IMR-90 (cell line): Measurements from ENCODE around the gene WSB2. TPM values are rescaled to one million over a fixed set of nuclear protein-coding genes. Genes with fewer than 3 reads are reported as not detected.

Experiments
- ATAC-seq: fragments of 200-7000 bp; cut with Tn5 transposase; 2 replicates; pipeline ENCODE4 v1.9.1; 2020; ENCODE audit warnings: low read depth, mild to moderate bottlenecking, moderate library complexity
- BruUV-seq: library from RNA; stranded (reverse); fragments of 400-500 nt; replicated peaks from 2 replicates; lab custom pipeline; 2021; lab: Mats Ljungman, UMichigan
- CTCF ChIA-PET: fragments of 300-600 bp; formaldehyde crosslinking; extraction: SDS; loops from one replicate; lab custom pipeline; 2021; ENCODE audit warnings: antibody characterized with exemption; lab: Yijun Ruan, JAX
- POLR2A ChIA-PET: fragments of 300-600 bp; sonication (Branson Sonifier 250); formaldehyde crosslinking; loops from one replicate; lab custom pipeline; 2022; ENCODE audit warnings: antibody characterized with exemption; ENCODE audit not compliant: unreplicated experiment; lab: Charles Lee
- DNase-seq: peaks from one replicate; pipeline ENCODE4 v3.0.0; 2013
- H2AFZ ChIP-seq: replicated peaks from 2 replicates; pipeline ENCODE3; 2013; ENCODE audit warnings: low read length, mild to moderate bottlenecking; ENCODE audit not compliant: poor library complexity
- H2AK5ac ChIP-seq: 2 replicates; pipeline ENCODE4 v1.6.1; 2013; ENCODE audit warnings: low read depth, low read length, inconsistent platforms
- H2AK9ac ChIP-seq: replicated peaks from 2 replicates; pipeline ENCODE3; 2013; ENCODE audit warnings: mild to moderate bottlenecking, low read depth, low read length, moderate library complexity; ENCODE audit not compliant: poor library complexity
- H2BK120ac ChIP-seq: 2 replicates; pipeline ENCODE4 v1.6.1; 2013; ENCODE audit warnings: low read depth, low read length, inconsistent platforms
- H2BK15ac ChIP-seq: 3 replicates; pipeline ENCODE4 v1.6.1; 2013; ENCODE audit warnings: low read depth, low read length, inconsistent platforms
- H2BK20ac ChIP-seq: 2 replicates; pipeline ENCODE4 v1.6.1; 2013; ENCODE audit warnings: low read depth, mild to moderate bottlenecking, inconsistent platforms, low read length, moderate library complexity
- H2BK5ac ChIP-seq: 2 replicates; pipeline ENCODE4 v1.6.1; 2013; ENCODE audit warnings: mild to moderate bottlenecking, low read depth, low read length, inconsistent platforms; ENCODE audit not compliant: poor library complexity, severe bottlenecking
- H3K14ac ChIP-seq: replicated peaks from 2 replicates; pipeline ENCODE4 v1.6.1; 2013; ENCODE audit warnings: low read depth, low read length, inconsistent platforms
- H3K18ac ChIP-seq: 2 replicates; pipeline ENCODE4 v1.6.1; 2013; ENCODE audit warnings: low read depth, low read length, control low read depth
- H3K23ac ChIP-seq: 2 replicates; pipeline ENCODE4 v1.6.1; 2013; ENCODE audit warnings: low read depth, low read length, inconsistent platforms
- H3K27ac ChIP-seq: 2 replicates; pipeline ENCODE4 v1.5.1; 2013; ENCODE audit warnings: mild to moderate bottlenecking, control low read depth, low read length; ENCODE audit not compliant: insufficient read depth
- H3K27me3 ChIP-seq: 2 replicates; pipeline ENCODE4 v1.6.1; 2013; ENCODE audit warnings: low read length; ENCODE audit not compliant: control insufficient read depth, insufficient read depth
- H3K36me3 ChIP-seq: 2 replicates; pipeline ENCODE4 v1.6.1; 2013; ENCODE audit warnings: low read length, mixed read lengths; ENCODE audit not compliant: control insufficient read depth, insufficient read depth
- H3K4ac ChIP-seq: 2 replicates; pipeline ENCODE4 v1.6.1; 2013; ENCODE audit warnings: low read depth, low read length, inconsistent platforms
- H3K4me1 ChIP-seq: 2 replicates; pipeline ENCODE4 v1.6.1; 2013; ENCODE audit warnings: low read length, mixed read lengths; ENCODE audit not compliant: control insufficient read depth, insufficient read depth
- H3K4me2 ChIP-seq: 2 replicates; pipeline ENCODE4 v1.6.1; 2013; ENCODE audit warnings: low read depth, mild to moderate bottlenecking, control low read depth, low read length, moderate library complexity
- H3K4me3 ChIP-seq: 2 replicates; pipeline ENCODE4 v1.5.1; 2013; ENCODE audit warnings: low read depth, mild to moderate bottlenecking, control low read depth, low read length, moderate library complexity; ENCODE audit not compliant: insufficient read depth
- H3K56ac ChIP-seq: 2 replicates; pipeline ENCODE4 v1.6.1; 2013; ENCODE audit warnings: low read length, inconsistent platforms; ENCODE audit not compliant: insufficient read depth; ENCODE audit errors: extremely low read depth
- H3K79me1 ChIP-seq, 2 experiments: 2 replicates each; pipeline ENCODE4 v1.6.1; 2013; ENCODE audit warnings: low read length in 2 of 2, inconsistent platforms in 1 of 2, low read depth in 1 of 2
- H3K9ac ChIP-seq: 2 replicates; pipeline ENCODE4 v1.6.1; 2013; ENCODE audit warnings: low read depth, low read length, control low read depth
- H3K9me1 ChIP-seq: 2 replicates; pipeline ENCODE4 v1.6.1; 2013; ENCODE audit warnings: low read length, inconsistent platforms; ENCODE audit not compliant: insufficient read depth
- H3K9me3 ChIP-seq: 2 replicates; pipeline ENCODE4 v1.6.1; 2013; ENCODE audit warnings: low read length; ENCODE audit not compliant: control insufficient read depth, insufficient read depth
- H4K20me1 ChIP-seq: 2 replicates; pipeline ENCODE4 v1.6.1; 2013; ENCODE audit warnings: low read length, inconsistent platforms; ENCODE audit not compliant: insufficient read depth
- H4K5ac ChIP-seq: 2 replicates; pipeline ENCODE4 v1.6.1; 2013; ENCODE audit warnings: mild to moderate bottlenecking, low read depth, low read length, control low read depth
- H4K8ac ChIP-seq, 2 experiments: 2 replicates each; pipeline ENCODE4 v1.6.1; 2013; ENCODE audit warnings: low read depth in 2 of 2, low read length in 2 of 2, control low read depth in 1 of 2, inconsistent platforms in 1 of 2
- H4K91ac ChIP-seq: 2 replicates; pipeline ENCODE4 v1.6.1; 2013; ENCODE audit warnings: low read depth, low read length, inconsistent platforms; ENCODE audit not compliant: insufficient read depth
- BHLHE40 ChIP-seq: fragments of 150-350 bp; IDR thresholded peaks from 2 replicates; pipeline ENCODE4 v1.6.1; 2016; ENCODE audit warnings: mild to moderate bottlenecking, low read depth, low read length
- CEBPB ChIP-seq: IDR thresholded peaks from 2 replicates; pipeline ENCODE4 v1.6.1; 2012; ENCODE audit warnings: low read depth, low read length, improper control_type of control experiment
- FOS ChIP-seq: fragments of 150-350 bp; IDR thresholded peaks from 2 replicates; pipeline ENCODE4 v1.6.1; 2016; ENCODE audit warnings: low read depth, low read length
- MAFK ChIP-seq: IDR thresholded peaks from 2 replicates; pipeline ENCODE4 v1.6.1; 2012; ENCODE audit warnings: low read depth, low read length, improper control_type of control experiment
- MXI1 ChIP-seq: IDR thresholded peaks from 2 replicates; pipeline ENCODE4 v1.6.1; 2012; ENCODE audit warnings: low read depth, mild to moderate bottlenecking, low read length, moderate library complexity, borderline replicate concordance
- NFE2L2 ChIP-seq: fragments of 150-350 bp; IDR thresholded peaks from 2 replicates; pipeline ENCODE4 v1.6.1; 2016; ENCODE audit warnings: low read depth, mild to moderate bottlenecking, low read length
- RCOR1 ChIP-seq: IDR thresholded peaks from 2 replicates; pipeline ENCODE4 v1.6.1; 2012; ENCODE audit warnings: mild to moderate bottlenecking, low read length, improper control_type of control experiment; ENCODE audit not compliant: insufficient replicate concordance
- whole genome bisulfite sequencing, 2 experiments: methylation state at CpG; one replicate each; pipeline versions ENCODE4 v1.1.5 to v1.1.7; 2013; ENCODE audit warnings: missing lambda C conversion rate in 2 of 2; ENCODE audit not compliant: insufficient read length in 1 of 2; ENCODE audit errors: extremely low coverage in 2 of 2; 5-methylcytosine and 5-hydroxymethylcytosine counted together
- dilution Hi-C: fragments of 300-500 bp; cut with HindIII; formaldehyde crosslinking; loops from one replicate; pipeline ENCODE4 v1.14.3; 2018; ENCODE audit warnings: low sequenced_read_pairs; ENCODE audit not compliant: unreplicated experiment
- in situ Hi-C: fragments of 300-500 bp; cut with MboI; formaldehyde crosslinking; loops from 3 replicates; pipeline ENCODE4 v1.14.3; 2019; ENCODE audit warnings: low sequenced_read_pairs, inconsistent platforms, mixed read lengths
- intact Hi-C: fragments of 100-400 bp; cut with micrococcal nuclease; formaldehyde crosslinking; loops from 2 replicates; pipeline ENCODE4 v1.10.0; 2022
- polyA plus RNA-seq, 3 experiments: library from polyadenylated mRNA; depleted of rRNA; stranded (reverse); fragments of >200 nt; gene quantifications; 2 replicates each; pipeline ENCODE4 v1.2.3, GENCODE V29; 2012; ENCODE audit warnings: low replicate concordance in 1 of 3
- total RNA-seq: library from RNA; depleted of rRNA; stranded (reverse); fragments of >200 nt; gene quantifications from 2 replicates; pipeline ENCODE4 v1.2.3, GENCODE V29; 2012
- TF ChIP-seq, protein P1 (sequence below): conservative IDR thresholded peaks from 2 replicates; pipeline ENCODE4 v1.5.1; 2012; ENCODE audit warnings: mild to moderate bottlenecking, low read depth, low read length, improper control_type of control experiment

The WSB2 gene
- total and polyA plus RNA-seq, 2 of the 4 experiments (the other 2 are of a cell fraction): 92.8 to 180 TPM

- Histone ChIP-seq H2BK20ac (peak overlapping the region; percentile 64), H2AK5ac (peak overlapping the region; percentile 76), H3K79me1 (peaks cover 21 to 59% of the 10 kb centered on the region in 2 experiments), H3K56ac (peak overlapping the region; percentile 19; the same call in 1 of the 2 replicates), H3K14ac (peak overlapping the region; percentile 71), H3K9ac (0 out of 2 replicates have a peak overlapping the region, but pooled peaks have one; percentile 5), H3K27me3 (no peaks in the 10 kb centered on the region), H4K91ac (peak overlapping the region; percentile 53), H3K23ac (peak overlapping the region; percentile 54), H3K36me3 (peaks cover 15% of the 10 kb centered on the region), H3K9me1 (peaks cover 19% of the 10 kb centered on the region), H3K4ac (peak overlapping the region; percentile 69), H3K27ac (peak overlapping the region; percentile 62), H2BK15ac (peak overlapping the region; percentile 3; the same call in 1 of the 3 replicates), H3K4me1 (peaks cover 16% of the 10 kb centered on the region), H3K4me2 (peak overlapping the region; percentile 13), H2BK5ac (peak overlapping the region; percentile 63), H2AK9ac (peak overlapping the region; percentile 69), H3K4me3 (no peak overlapping the region), H3K18ac (peak overlapping the region; percentile 58), H2BK120ac (peak overlapping the region; percentile 69), H4K5ac (peak overlapping the region; percentile 64; the same call in 1 of the 2 replicates), H2AFZ (peak overlapping the region; percentile 15), H3K9me3 (no peaks in the 10 kb centered on the region), H4K20me1 (peaks cover 30% of the 10 kb centered on the region), H4K8ac (peak overlapping the region in 1 of 2 experiments; percentile 19; a peak in 2 of 4 replicates)
- in situ Hi-C loops (no loop called here), intact Hi-C loops (no loop called here), dilution Hi-C loops (no loop called here)
- ChIA-PET POLR2A (interaction anchor here (0.6 kb wide), 1 partner anchor 1870 kb away, joined by 4 read pairs; no protein-coding TSS in a partner anchor), CTCF (interaction anchor here (1.2 kb wide), 1 partner anchor 18 kb away, joined by 4 read pairs; no protein-coding TSS in a partner anchor)
- WGBS, 2 experiments: 34% methylated on average over 7 of the region's 14 CpGs; no CpG with 5 or more reads in 1 of the 2 experiments
- peak; percentile 85 for ATAC-seq
- TF ChIP-seq RCOR1 (peak; percentile 90), NFE2L2 (peak; percentile 44; the same call in 1 of the 2 replicates), CEBPB (peak; percentile 91), BHLHE40 (peak; percentile 71), FOS (peak; percentile 95), MXI1 (0 out of 2 replicates have a peak, but pooled peaks have one; percentile 50), MAFK (no peak)
- TF ChIP-seq, protein P1, sequence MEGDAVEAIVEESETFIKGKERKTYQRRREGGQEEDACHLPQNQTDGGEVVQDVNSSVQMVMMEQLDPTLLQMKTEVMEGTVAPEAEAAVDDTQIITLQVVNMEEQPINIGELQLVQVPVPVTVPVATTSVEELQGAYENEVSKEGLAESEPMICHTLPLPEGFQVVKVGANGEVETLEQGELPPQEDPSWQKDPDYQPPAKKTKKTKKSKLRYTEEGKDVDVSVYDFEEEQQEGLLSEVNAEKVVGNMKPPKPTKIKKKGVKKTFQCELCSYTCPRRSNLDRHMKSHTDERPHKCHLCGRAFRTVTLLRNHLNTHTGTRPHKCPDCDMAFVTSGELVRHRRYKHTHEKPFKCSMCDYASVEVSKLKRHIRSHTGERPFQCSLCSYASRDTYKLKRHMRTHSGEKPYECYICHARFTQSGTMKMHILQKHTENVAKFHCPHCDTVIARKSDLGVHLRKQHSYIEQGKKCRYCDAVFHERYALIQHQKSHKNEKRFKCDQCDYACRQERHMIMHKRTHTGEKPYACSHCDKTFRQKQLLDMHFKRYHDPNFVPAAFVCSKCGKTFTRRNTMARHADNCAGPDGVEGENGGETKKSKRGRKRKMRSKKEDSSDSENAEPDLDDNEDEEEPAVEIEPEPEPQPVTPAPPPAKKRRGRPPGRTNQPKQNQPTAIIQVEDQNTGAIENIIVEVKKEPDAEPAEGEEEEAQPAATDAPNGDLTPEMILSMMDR: no peak
- no TSS peak for BruUV-seq
- peak; percentile 95 for DNase-seq
Observed at GRCh38 chr12:118052324-118053070, 8.5 kb downstream of the WSB2 start.
